ENCODE data around the gene GSTT2B.
A peak's percentile ranks its signal among the peaks of the same experiment; 100 is the strongest.
"Not testable (repeated sequence)": the region's sequence is repeated elsewhere in the genome, so short reads cannot be mapped to it uniquely, and the experiment has no call there.

The GSTT2B gene, protein sequence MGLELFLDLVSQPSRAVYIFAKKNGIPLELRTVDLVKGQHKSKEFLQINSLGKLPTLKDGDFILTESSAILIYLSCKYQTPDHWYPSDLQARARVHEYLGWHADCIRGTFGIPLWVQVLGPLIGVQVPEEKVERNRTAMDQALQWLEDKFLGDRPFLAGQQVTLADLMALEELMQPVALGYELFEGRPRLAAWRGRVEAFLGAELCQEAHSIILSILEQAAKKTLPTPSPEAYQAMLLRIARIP

DNA sequence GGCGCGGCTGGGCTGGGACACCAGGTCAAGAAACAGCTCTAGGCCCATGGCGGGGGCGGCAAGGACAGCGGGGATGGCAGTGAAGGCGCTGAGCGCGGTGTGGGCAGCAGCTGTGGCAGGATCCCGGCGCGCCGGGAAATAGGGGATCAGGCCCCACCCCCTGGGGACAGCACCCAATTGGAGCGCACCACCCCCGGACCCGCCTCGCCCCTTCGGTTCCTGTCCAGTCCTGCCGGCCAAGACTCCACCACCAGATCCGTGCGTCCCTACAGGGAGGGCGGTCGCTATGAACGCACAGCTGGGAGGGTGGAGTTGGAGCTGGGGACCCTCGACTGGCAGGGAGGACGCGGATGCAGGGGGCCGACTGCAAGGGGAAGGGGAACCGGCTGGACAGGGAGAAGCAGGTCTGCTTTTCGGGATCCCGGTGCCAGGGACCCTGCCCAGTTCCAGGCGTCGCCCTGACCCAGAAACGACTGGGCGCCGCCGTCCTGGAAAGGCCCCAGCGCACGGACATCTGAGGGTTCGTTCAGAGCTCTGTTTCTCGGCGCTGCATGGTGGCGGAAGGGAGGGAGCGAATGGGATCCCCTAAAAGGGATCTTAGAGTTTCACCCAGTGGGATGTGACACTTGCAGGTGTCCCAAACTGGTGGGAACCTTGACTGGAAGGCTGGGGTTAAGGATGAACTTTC lies at the start of gene GSTT2B:
GSTT2B (minus strand) TSS at position 112 of the 688 bp plus-strand sequence; CDS start at position 48, 64 bp downstream.
- not testable (repeated sequence) for DNase-seq

DNA sequence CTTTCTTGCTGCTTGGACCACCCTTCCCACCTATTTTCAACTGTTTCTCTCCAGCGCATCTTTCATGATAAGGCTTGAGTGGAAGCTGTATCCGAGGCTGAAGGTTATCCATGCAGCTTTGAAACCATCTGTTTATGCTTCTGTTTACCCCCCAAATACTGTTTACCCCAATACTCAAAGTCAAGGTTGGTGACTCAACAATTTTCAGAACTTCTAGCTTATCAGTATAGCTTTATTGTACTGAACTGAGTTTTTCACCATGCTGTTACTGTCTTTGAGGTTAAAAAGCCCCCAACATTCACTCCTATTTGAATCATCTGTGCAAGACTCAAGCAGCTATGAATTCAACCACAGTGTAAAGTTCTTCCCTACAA lies 49.0 kb upstream of the GSTT2B start:
- no peak for DNase-seq

DNA sequence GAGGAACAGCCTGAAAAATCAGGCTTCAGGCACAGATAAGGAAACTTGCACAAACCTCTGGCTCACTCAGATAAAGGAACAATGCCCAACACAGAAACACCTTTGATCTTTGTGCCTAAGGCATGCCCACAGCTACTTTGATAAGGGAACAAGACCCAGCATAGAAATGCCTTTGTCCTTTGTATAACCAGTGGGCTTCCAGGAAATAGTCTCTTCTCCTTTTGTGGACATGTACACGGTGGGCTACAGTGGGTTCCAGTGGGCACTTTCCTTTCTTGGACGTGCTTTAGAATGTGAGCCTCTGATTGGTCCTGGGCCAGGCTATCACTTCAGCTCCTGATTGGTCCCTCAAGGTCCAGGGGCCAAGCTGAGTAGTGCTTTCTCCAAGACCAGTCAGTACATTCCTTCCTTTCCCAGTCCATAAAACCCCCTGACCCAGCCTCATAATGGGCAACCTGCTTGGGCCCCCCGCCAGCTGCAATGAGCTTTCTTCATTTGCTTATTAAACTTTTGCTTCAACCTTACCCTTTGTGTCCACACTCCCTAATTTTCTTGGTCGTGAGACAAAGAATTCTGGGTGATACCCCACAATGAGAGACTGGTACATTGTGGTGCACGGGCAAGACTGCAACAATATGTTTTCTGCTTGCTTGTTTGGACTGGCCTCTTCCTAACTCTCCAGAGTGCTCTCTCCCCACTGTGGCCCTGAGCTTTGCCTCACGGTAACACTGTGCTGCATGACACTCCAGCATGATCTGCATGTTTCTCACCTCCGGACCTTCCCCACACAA lies 48.4 kb upstream of the GSTT2B start:
- DNase-seq, result no peak

DNA sequence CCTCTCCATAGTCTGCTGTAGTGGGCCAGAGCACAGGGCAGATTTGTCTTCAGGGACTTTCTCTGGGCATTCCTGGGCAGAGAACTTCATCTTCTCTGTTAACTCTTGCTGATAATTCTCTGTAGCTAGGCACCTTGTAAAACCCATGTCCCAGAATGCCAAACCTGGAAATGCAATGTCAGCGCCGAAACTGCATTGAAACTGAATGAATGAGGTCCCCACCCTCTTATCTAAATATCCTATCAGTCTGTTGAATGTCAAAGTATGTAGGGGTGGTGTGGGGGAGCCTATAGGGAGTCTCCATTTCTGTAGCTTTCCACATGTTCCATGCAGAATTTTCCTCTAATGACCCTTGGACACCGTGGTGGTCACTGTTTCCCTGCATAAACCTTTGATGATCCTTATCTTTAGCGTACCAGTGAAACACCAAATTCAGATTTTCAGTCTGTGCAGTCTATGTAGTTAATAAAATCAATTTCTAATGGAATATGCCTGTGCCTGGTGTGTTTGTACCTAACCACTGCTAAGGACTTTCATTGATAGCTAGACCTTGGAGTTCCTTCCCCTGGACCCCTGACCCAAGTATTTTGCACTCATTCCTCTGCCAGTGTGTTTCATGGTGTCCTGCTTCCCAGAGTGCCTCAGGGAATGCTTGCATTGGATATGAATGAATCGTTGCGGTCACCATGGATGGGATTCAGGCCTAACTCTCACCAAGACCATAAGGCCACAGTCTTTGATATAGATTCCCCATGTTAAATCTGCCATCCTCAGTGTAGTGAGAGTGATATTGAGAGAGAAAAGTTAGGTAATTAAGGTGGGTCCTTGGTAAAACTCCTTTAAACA lies 47.6 kb upstream of the GSTT2B start:
- DNase-seq, result no peak

DNA sequence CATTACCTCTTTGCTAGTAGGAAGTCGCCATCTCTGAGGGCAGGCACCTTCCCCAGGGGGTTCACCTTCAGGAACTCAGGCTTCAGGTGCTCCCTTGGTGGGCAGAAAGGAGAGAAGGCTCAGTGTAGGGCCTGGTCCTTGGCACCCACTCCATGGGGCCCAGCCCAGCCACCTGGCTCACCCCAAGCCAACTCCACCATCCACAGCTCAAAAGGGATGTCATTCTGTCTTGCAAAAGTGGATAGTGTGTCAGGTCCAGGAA lies 47.0 kb upstream of the GSTT2B start:
- DNase-seq, result no peak

DNA sequence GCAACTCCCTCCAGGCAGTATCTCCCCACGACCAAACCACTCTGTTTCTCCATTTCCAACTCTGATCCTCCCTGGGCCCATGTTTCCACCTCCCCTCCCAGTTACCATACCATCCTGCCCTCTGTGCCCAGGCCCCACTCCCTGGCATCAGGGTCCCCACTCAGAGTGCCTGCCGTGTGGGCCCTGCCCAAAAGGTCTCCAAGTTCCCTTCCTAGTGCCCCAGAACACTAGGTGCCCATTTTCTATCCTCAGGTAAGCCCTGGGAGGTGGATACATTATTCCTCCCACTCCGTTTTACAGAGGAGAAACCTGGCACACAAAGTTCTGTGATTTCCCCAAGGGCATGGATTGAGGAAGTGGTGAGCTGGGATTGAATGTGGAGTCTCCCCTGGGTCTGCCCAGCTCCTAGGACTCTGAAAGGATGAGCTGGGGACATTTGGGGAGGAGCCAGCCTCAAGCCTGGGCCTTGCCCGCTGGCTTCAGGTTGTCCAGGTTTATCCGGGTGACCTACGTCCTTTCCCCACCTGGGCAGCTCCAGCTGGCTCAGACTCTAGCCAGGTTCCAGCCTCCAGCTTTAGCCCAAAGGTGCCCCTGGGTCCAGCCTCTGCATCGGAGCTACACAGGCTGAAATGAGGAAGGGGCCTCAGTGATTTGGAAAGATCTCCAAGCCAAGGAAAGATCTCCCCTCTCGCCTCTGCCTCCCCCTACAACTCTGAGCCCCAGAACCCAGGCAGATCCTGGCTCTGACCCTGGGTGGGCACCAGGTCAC lies 46.4 kb upstream of the GSTT2B start:
- no peak for DNase-seq

DNA sequence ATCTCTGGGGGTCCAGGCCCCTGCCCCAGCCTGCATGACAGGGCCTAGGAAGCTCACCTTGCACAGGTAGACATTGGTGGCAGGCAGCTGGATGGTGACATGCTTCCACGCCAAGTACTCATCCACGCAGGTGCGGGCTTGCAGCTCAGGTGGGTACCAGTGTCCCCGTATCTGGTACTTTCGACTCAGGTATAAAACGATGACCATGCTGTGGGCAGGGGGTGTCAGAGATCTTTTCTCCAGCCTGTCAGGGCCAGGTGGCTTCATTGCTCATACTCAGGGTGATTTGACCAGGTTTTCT lies 45.9 kb upstream of the GSTT2B start:
- no peak for DNase-seq

DNA sequence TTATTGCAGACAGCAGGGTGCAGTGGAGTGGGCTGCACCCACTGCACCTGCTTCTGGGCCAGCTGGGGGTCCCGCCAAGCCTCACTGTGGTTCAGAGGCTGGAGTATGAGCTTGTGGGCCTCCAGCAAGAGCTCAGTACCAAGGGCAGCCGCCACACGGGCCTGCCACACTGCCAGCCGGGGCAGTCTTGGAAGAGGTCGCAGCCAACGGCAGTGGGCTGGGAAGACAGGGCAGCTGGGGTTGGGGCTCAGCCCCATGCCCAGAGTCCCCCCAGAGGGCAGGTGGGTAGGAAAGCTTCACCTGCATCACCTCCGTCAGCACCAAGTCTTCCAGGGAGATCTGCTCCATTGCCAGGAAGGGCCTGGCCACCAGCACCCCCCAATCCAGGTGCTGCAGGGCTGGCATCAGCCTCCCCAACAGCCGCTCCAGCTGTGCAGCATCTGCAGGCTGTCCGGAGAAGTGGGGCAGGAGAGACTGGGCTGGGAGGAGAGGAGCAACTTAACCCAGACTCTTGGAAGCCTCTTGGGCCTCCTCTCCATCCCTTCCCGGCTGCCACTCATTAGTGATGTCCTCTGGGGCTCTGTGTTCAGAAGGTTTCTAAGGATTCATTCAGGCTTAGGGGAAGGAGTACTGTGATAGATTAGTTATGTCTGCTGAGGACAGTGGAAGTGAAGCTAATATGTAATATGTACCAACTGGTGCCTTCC lies 45.4 kb upstream of the GSTT2B start:
- DNase-seq, result no peak

DNA sequence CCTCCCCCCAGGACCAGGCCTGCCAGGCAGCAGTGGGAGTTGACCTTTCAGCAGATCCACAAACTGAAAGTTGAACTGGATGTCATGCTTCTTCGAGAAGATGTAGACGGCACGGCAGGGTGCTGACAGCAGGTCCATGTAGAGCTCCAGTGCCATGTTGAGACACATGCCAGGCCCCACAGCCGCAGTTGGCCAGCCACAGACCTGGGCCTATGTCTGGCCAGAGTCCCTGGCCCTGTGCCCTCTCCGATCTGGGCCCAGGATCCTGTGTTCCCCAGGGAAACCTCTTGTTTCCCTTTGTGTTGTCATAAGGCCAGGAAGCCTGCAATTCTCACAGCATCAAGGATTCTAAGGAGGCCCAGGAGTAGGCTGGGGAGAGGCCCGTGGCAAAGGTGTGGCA lies 44.2 kb upstream of the GSTT2B start, which contains the start of gene GSTT4:
GSTT4 (minus strand) TSS at position 253 of the 400 bp plus-strand sequence; CDS start at position 156, 97 bp downstream.
- DNase-seq, result peak in 11 of 58 donors; percentile 5 to 52 (median 23)

DNA sequence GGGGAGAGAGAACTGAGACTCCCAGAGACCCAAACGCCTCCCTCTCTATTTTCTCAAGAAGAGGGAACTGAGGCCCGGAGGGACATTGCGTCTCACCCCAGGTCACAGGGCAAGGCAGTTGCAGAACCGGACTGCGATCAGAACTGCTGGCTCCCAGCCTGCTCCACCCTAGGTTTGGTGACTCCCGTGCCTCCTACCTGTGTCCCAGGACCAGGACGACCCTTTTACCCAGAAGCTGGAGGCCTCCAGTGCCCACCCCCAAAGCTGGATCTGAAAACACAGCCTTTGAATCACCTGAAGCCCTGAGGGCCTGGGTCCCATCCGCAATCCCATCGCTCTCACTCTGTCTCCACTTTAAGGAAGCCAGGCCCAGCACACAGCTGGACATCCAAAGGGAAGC lies 42.9 kb upstream of the GSTT2B start:
- DNase-seq, result no peak

DNA sequence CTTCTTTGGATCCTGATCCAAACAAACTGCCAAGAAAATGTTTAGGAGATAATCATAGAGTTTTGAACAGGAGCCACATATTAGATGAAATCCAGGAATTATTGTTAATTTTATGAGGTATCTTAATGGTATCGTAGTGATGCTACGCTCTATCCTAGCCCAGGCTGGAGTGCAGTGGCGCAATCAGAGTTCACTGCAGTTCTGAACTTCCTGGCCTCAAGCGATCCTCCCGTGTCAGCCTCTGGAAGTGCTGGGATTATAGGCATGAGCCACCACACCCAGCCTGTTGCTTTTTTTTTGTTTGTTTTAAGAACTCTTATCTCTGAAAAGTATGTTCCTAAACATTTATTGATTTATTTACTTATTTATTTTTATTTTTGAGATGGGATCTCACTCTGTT lies 41.9 kb upstream of the GSTT2B start:
- DNase-seq, result no peak

DNA sequence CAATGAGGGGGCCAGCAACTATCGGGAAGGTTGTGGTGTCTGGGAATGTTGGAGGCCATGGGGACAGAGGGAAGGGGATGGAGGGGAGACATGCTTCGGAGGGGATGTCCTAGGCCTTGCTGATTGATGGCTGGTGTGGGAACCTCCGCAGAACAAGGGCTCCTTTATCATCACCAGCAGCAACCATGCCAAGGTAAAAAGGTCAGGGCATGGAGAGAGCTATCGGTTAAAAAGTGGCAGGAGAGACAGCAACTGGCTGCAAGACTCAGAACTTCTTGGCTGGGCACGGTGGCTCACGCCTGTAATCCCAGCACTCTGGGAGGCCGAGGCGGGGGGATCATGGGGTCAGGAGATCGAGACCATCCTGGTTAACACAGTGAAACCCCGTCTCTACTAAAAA lies 41.3 kb upstream of the GSTT2B start:
- DNase-seq, result no peak

DNA sequence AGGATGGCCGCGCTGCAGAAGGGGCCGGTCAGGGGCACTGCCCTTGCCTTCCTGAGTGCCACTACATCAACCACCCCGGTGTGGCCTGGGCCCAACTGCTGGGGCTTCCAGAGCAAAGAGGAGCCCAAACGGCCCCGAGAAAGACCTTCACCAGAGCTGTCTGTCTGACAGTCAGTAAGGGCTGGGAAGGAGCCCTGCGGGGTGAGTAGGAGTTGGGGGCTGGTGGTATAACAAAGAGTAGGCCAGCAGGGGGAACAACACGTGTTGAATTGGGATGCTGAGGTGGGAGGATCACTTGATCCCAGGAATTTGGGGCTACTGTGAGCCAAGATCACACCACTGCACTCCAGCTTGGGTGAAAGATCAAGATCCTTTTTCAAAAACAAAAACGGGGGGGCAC lies 40.3 kb upstream of the GSTT2B start:
- no peak for DNase-seq

DNA sequence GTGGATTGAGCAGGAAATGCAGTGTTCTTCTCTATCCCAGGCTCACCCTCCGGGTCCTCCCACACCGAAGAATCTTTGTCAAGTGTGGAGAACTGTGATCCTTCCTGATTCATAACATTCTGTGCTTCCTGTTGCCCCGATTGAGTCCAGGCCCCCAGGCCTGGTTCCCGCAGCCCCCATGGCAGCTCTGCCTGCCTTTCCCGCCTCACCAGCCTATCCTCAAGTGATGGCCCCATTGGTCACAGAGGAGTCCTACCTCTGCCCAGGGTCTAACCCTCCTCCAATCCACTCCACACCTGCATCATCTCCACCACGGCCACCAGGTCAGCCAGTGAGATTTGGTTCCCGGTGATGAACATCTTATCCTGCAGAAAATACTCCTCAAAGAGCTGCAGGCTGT lies 38.8 kb upstream of the GSTT2B start:
- DNase-seq, result not testable (repeated sequence)

DNA sequence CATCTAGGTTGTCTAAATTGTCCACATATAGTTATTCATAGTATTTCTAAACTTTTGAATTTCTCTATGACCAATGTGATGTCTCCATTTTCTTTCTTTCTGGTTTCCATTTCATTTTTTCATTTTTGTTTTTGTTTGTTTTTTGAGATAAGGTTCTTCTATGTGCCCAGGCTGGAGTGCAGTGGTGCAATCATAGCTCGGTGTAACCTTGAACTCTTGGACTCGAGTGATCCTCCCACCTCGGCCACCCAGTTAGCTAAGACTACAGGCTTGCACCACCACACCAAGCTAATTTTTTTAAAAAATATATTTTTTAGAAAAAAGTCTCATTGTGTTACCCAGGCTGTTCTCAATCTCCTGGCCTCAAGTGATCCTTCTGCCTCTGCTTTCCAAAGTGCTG lies 36.1 kb upstream of the GSTT2B start:
- no peak for DNase-seq

DNA sequence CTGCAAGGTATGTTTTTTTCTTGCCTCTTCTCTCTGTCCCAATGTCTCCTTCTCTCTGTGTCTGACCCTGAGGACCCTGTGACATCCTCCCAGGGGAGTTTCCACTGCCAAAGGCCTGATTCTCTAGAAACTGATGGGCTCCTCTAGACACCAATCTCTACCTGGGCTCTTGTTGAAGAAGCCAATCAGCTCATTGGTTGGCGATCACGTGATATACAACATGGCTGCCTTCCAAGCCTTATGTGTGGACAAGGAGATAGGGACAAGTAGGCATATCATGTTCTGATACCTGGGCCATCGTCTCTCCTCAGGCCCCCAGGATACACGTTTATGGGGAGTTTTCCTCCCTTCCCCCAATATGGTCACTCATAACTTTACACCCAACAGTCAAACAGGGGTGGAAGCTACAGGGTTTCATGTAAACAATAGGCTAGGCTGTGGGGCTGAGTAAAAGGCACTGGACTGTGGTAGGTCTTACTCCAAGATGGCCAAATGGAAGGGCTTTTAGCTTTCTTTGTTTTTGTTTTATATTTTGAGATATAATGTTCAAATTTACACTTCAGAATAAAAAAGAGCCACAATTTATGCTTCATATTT lies 32.7 kb upstream of the GSTT2B start:
- DNase-seq, result not testable (repeated sequence)

DNA sequence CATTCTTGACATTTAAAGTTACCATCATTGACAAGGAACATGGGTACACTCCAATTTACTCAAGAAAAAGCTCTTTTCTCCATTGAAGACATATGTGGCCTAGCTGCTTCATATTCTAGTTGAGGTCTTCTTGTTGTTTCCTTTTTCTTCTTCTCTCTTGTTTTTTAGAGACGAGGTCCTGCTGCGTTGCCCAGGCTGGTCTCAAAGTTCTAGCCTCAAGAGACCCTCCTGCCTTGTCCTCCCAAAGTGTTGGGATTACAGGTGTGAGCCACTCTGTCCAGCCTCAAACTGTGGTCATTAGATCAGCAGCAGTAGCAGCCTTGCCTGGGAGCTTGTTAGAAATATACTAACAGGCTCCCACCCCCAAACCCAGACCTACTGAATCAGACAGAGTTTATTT lies 32.1 kb upstream of the GSTT2B start:
- DNase-seq, result not testable (repeated sequence)

DNA sequence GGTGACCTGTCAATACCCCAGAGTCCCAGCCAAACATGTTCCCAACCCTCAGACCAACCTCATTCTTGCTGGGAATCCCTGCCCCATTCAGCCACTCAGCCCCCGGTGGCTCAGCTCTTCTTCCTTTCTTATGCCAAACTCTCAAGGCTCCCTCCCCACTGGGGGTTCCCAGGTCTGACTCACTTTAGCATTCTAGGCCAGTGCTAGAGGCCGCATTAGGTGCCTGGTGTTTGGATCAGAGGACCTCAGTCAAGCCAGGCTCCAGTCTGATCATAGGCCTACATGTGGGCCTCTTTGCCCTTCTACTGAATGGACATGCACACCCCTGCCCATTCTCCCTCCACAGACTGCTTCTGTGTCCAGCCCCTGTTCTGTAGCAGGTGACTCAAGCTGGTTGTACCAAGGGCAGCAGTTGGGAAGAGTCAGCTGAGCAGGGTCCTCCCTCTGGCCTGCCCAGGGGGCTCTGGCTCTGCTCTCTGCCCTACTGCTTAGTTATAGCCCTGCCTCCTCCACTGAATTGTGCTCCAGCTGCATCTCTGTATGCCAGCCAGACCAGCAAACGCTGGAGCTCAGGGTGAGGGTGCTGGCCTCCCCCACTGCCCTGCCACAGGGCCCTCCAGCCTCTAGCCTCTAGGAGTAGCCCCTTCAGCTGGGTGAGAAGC lies 28.7 kb upstream of the GSTT2B start:
- not testable (repeated sequence) for DNase-seq

DNA sequence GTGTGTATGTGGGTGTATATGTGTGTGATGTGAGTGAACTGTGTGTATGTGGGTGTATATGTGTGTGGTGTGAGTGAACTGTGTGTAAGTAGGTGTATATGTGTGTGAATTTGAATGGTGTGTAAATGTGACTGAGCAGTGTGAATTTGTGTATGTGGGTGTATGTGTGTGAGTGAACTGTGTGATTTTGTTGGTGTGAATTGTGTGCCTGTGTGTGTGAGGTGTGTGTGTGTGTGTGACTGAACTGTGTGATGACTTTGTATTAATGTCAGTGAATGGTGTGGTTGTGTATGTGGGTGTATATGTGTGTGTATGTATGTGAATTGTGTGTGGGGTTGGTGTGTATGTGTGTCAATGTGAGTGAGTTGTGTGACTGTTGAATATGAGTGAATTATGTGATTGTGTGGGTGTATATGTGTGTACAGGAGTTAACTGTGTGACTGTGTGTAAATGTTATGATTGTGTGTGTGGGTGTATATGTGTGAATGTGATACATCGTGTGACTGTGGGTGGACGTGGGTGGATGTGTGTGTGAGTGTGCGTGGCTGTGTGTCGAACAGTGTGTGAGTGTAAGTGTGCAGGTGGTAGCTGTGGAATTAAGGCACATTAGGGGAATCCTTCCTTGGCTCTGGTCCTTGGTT lies 25.7 kb upstream of the GSTT2B start:
- not testable (repeated sequence) for DNase-seq

Data from anterior cingulate cortex (tissue), 58 donors.